ENCODE measurements around the gene KIRREL3.

The KIRREL3 gene

DNA sequence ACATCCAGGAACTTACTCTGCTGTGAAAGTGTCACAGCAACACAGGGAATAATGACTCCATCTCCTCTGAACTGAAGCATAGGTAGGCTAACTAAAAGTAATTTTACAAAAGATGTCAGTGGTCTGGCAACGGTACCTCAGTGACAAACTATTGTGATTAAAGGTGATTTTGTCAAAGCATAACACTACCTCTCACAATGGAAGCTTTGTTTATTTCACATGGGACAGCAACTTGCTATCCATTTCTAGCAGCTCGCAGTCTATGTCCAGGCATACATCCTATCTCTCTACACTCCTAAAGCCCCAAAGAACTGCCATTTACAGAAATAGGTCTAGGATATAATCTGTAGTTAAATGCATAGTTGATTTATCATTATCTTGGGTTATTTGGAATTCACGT, 163.0 kb downstream of the KIRREL3 start:
- TF ChIP-seq, protein P1, sequence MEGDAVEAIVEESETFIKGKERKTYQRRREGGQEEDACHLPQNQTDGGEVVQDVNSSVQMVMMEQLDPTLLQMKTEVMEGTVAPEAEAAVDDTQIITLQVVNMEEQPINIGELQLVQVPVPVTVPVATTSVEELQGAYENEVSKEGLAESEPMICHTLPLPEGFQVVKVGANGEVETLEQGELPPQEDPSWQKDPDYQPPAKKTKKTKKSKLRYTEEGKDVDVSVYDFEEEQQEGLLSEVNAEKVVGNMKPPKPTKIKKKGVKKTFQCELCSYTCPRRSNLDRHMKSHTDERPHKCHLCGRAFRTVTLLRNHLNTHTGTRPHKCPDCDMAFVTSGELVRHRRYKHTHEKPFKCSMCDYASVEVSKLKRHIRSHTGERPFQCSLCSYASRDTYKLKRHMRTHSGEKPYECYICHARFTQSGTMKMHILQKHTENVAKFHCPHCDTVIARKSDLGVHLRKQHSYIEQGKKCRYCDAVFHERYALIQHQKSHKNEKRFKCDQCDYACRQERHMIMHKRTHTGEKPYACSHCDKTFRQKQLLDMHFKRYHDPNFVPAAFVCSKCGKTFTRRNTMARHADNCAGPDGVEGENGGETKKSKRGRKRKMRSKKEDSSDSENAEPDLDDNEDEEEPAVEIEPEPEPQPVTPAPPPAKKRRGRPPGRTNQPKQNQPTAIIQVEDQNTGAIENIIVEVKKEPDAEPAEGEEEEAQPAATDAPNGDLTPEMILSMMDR (conservative IDR thresholded peaks at IDR 0.05; ENCODE audit: control insufficient read depth, insufficient read depth, low read depth, low read length), result no peak
- no peak for DNase-seq (ENCODE audit: low read depth)
- no peak overlapping the region for H3K4me3 ChIP-seq (ENCODE audit: control insufficient read depth, low read depth, low read length)

DNA sequence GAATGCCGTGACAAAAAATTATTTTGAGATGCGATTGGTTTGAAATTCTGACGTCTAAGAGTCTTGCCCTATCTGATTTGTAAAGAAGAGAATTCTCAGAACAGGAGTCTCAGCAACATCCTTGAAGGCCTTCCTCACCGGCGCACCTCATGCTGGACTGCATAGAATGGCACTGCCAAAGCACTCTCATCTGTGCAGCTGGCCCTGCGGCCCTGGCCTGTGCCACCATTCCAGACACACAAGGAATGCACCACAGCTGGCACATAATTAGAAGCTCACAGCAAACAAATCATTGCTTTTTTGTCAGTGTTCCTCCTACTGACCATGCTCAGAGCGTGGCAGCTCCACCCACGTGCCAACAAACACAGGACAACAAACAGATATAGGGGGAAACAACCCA, 166.0 kb downstream of the KIRREL3 start:
- TF ChIP-seq, protein P1 (conservative IDR thresholded peaks at IDR 0.05; ENCODE audit: control insufficient read depth, insufficient read depth, low read depth, low read length), result no peak
- DNase-seq (ENCODE audit: low read depth), result no peak
- no peak overlapping the region for H3K4me3 ChIP-seq (ENCODE audit: control insufficient read depth, low read depth, low read length)

DNA sequence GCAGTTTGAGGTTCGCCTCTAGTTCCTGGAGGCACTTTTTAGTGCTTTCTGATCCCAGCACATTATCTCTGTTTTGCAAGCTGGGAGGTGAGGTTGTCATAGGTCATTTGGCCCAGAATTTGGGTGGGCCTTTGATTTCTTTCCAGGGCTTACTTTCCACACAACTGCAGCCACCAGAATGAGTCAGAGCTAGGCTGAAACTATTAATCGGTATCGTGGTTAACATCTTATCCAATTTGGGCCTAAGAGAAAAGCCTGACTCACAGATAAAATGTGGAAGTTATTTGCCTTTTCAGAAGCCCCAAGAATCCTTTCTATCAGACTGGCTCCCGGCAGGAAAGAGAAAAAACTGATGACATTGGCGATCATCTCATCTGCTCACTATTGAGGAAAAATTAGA, 166.4 kb downstream of the KIRREL3 start:
- DNase-seq (ENCODE audit: low read depth), result peak; percentile 85
- TF ChIP-seq, protein P1 (conservative IDR thresholded peaks at IDR 0.05; ENCODE audit: control insufficient read depth, insufficient read depth, low read depth, low read length), result no peak
- no peak overlapping the region for H3K4me3 ChIP-seq (ENCODE audit: control insufficient read depth, low read depth, low read length)

DNA sequence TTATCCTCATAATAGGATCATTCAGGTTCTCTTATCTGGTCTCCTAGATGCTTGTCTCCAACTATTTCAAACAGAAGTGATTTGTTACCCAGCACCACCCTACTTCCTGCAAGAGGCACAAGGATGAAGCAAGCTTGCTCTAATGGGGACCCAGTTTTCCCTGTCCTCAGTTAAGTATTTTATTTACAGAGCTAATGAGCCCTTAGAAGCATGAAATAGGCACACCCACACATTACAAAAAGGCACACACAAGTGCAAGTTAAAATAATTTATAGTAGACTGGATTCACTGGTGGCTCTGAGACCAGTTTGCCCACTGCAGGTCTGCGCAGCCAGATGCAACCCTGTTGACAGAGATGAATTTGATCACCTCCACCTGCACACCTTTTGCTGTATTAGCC, 167.5 kb downstream of the KIRREL3 start:
- no peak for DNase-seq (ENCODE audit: low read depth)
- TF ChIP-seq, protein P1 (conservative IDR thresholded peaks at IDR 0.05; ENCODE audit: control insufficient read depth, insufficient read depth, low read depth, low read length), result no peak
- H3K4me3 ChIP-seq (ENCODE audit: control insufficient read depth, low read depth, low read length), result no peak overlapping the region

DNA sequence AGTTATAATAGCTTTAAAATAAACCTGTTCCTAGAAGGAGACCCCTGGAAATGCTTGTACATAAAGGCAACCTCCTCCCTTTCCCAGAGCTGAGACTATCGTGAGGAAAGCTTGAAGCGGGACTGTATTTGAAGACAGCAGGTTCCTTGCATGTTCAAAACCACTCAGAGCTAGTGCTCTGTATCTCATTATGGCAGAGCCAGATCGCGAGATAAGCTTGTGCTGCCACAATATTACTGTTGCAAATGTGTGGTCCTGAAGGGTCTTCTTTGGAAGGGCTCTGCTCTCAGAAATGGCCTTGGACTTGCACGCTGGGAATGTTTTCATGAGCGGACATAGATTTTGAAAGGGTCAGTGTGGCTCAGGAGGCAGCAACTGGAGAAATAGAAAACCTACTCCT, 168.2 kb downstream of the KIRREL3 start:
- no peak overlapping the region for H3K4me3 ChIP-seq (ENCODE audit: control insufficient read depth, low read depth, low read length)
- TF ChIP-seq, protein P1 (conservative IDR thresholded peaks at IDR 0.05; ENCODE audit: control insufficient read depth, insufficient read depth, low read depth, low read length), result no peak
- DNase-seq (ENCODE audit: low read depth), result no peak

DNA sequence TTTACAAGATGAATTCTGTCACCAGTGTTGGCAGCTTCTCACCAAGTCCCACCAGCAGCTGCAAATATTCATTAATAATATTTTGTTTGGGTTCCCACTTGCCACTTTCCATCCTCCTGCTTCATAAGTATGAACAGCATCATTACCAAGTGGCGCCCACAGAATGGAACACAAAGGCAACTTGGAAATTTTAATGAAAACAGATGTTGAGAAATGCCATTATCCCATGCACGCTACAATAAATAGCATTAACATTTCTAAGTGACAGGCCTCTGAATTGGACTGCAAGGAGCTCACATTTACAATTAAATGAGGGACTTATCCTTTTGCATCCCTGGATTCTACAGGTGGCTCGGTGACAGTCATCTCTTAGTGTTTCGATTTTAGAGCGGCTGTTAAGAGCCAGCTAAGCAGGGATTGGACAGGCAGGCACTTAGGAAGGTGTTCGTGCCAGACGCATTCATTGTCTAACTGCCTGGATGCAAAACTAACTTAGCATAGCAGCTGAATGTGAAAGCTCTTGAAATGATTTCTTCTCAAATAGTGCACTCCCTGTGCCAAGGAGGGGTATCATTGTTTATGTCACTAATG, 170.3 kb downstream of the KIRREL3 start:
- TF ChIP-seq, protein P1 (conservative IDR thresholded peaks at IDR 0.05; ENCODE audit: control insufficient read depth, insufficient read depth, low read depth, low read length), result no peak
- no peak overlapping the region for H3K4me3 ChIP-seq (ENCODE audit: control insufficient read depth, low read depth, low read length)
- no peak for DNase-seq (ENCODE audit: low read depth)

DNA sequence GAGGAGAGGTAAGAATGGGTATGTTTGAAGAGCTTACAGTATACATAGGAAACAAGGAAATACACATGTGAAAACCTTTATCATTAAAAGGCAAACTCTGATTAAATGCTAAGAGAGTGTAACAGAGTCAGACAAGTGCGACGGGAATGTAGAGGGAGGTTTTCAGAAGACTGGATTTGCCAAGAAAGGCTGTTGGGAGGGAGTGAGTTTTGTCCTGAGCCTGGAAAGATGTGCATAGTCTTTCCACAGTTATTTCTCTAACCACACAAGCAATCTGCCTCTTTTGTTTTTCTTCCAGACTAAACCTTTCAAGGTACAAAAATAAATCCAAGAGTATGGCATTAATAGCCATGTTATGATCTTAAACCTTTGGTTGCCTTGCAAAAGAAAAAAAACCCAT, 170.9 kb downstream of the KIRREL3 start:
- TF ChIP-seq, protein P1 (conservative IDR thresholded peaks at IDR 0.05; ENCODE audit: control insufficient read depth, insufficient read depth, low read depth, low read length), result no peak
- no peak overlapping the region for H3K4me3 ChIP-seq (ENCODE audit: control insufficient read depth, low read depth, low read length)
- DNase-seq (ENCODE audit: low read depth), result no peak
